Activated CD4-positive, alpha-beta T cell treated with anti-CD3 and anti-CD28 coated beads, Interleukin-2, amount 10 ng/mL, durations not matched to agents 7 days and 5 days (primary cell): Measurements from ENCODE around the gene ANO4. TPM values are rescaled to one million over a fixed set of nuclear protein-coding genes. Genes with fewer than 3 reads are reported as not detected.

ENCODE experiments used
- CTCF ChIA-PET: fragments of 350-600 bp; sonication (Branson Sonifier 250); formaldehyde crosslinking; loops from one replicate; lab custom pipeline; 2021; ENCODE audit warnings: antibody characterized with exemption; lab: Charles Lee
- POLR2A ChIA-PET: fragments of 350-600 bp; sonication (Branson Sonifier 250); formaldehyde crosslinking; loops from one replicate; lab custom pipeline; 2021; ENCODE audit warnings: antibody characterized with exemption; lab: Charles Lee
- DNase-seq: peaks from one replicate; pipeline ENCODE4 v3.0.0-alpha.2; 2020
- H3K27ac Mint-ChIP-seq: one replicate; pipeline ENCODE4 v1.8.0; 2021; ENCODE audit warnings: mild to moderate bottlenecking, moderate library complexity, mixed read lengths
- H3K27me3 Mint-ChIP-seq: one replicate; pipeline ENCODE4 v1.8.0; 2021; ENCODE audit warnings: mixed read lengths
- H3K36me3 Mint-ChIP-seq: one replicate; pipeline ENCODE4 v1.8.0; 2021; ENCODE audit warnings: low read depth, mixed read lengths
- H3K4me1 Mint-ChIP-seq: one replicate; pipeline ENCODE4 v1.8.0; 2021; ENCODE audit warnings: mixed read lengths
- H3K4me3 Mint-ChIP-seq: one replicate; pipeline ENCODE4 v1.8.0; 2021; ENCODE audit warnings: mild to moderate bottlenecking, moderate library complexity, mixed read lengths
- H3K9me3 Mint-ChIP-seq: one replicate; pipeline ENCODE4 v1.8.0; 2021; ENCODE audit warnings: mixed read lengths
- total RNA-seq, 2 experiments: library from RNA; stranded (reverse); gene quantifications; one replicate each; pipeline ENCODE4 v1.2.3, GENCODE V29; 2021

Gene ANO4
- not detected for total RNA-seq

GRCh38 chr12:100794441-100795173 is at the start of gene ANO4:
Gene ANO4, plus strand, starts transcription at chr12:100794776. Its CDS starts 107,010 bp downstream, at chr12:100901786.
- CTCF ChIA-PET = no interaction called here
- Mint-ChIP-seq H3K4me1 (no peaks in the 10 kb centered on the region), H3K27ac (no peak within 1 kb of the TSS), H3K9me3 (no peaks in the 10 kb centered on the region), H3K36me3 (no peaks in the 10 kb centered on the region), H3K4me3 (no peak within 1 kb of the TSS), H3K27me3 (peaks cover 6% of the 10 kb centered on the region)
- POLR2A ChIA-PET = no interaction called here
- DNase-seq = no peak

GRCh38 chr12:100745378-100746071 is 49.1 kb upstream of the ANO4 start:
- Mint-ChIP-seq H3K36me3 (no peaks in the 10 kb centered on the region), H3K27ac (no peak overlapping the region), H3K9me3 (no peaks in the 10 kb centered on the region), H3K27me3 (no peaks in the 10 kb centered on the region), H3K4me1 (no peaks in the 10 kb centered on the region), H3K4me3 (no peak overlapping the region)
- CTCF ChIA-PET = interaction anchor here (0.9 kb wide), 1 partner anchor 14 kb away, joined by 3 read pairs; no protein-coding TSS in a partner anchor
- no peak for DNase-seq
- POLR2A ChIA-PET = no interaction called here

DNA sequence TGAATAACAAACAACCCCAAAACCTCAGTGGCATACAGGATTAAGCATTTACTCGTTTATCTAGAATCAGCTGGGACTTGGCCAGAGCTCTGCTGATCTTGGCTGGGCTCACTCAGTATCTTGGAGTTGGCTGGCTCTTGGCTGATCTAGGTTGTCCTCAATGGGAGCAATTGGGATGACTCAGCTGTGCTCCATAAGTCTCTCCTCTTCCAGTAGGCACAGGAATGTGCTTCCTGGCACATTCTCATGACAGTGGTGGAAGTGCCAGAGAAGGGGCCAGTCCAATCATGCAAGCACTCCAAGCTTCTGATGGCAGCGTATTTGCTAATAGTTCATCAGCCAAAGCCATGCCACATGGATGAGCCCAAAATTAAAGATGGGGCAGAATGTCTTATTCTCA is 41.7 kb upstream of the ANO4 start:
- Mint-ChIP-seq H3K9me3 (no peaks in the 10 kb centered on the region), H3K4me1 (no peaks in the 10 kb centered on the region), H3K4me3 (no peak overlapping the region), H3K27me3 (no peaks in the 10 kb centered on the region), H3K36me3 (no peaks in the 10 kb centered on the region), H3K27ac (no peak overlapping the region)
- ChIA-PET CTCF (no interaction called here), POLR2A (no interaction called here)
- DNase-seq = no peak

GRCh38 chr12:100753837-100754236 is 40.7 kb upstream of the ANO4 start:
- H3K36me3 Mint-ChIP-seq = no peaks in the 10 kb centered on the region
- H3K27ac Mint-ChIP-seq = no peak overlapping the region
- no peaks in the 10 kb centered on the region for H3K4me1 Mint-ChIP-seq
- no peak for DNase-seq
- CTCF ChIA-PET = no interaction called here
- H3K4me3 Mint-ChIP-seq = no peak overlapping the region
- H3K9me3 Mint-ChIP-seq = no peaks in the 10 kb centered on the region
- POLR2A ChIA-PET = no interaction called here
- no peaks in the 10 kb centered on the region for H3K27me3 Mint-ChIP-seq

- POLR2A ChIA-PET = no interaction called here
- no peaks in the 10 kb centered on the region for H3K4me1 Mint-ChIP-seq
- H3K27me3 Mint-ChIP-seq = no peaks in the 10 kb centered on the region
- H3K9me3 Mint-ChIP-seq = no peaks in the 10 kb centered on the region
- no peak overlapping the region for H3K4me3 Mint-ChIP-seq
- no peaks in the 10 kb centered on the region for H3K36me3 Mint-ChIP-seq
- DNase-seq = no peak
- CTCF ChIA-PET = no interaction called here
- H3K27ac Mint-ChIP-seq = no peak overlapping the region
These were observed 39.4 kb upstream of the ANO4 start for GRCh38 chr12:100755186-100755585.

- H3K27ac Mint-ChIP-seq = no peak overlapping the region
- H3K27me3 Mint-ChIP-seq = no peaks in the 10 kb centered on the region
- no peaks in the 10 kb centered on the region for H3K36me3 Mint-ChIP-seq
- CTCF ChIA-PET = no interaction called here
- H3K4me1 Mint-ChIP-seq = no peaks in the 10 kb centered on the region
- no peak for DNase-seq
- H3K9me3 Mint-ChIP-seq = no peaks in the 10 kb centered on the region
- H3K4me3 Mint-ChIP-seq = no peak overlapping the region
- POLR2A ChIA-PET = no interaction called here
These were observed 36.5 kb upstream of the ANO4 start for GRCh38 chr12:100758083-100758482.

DNA sequence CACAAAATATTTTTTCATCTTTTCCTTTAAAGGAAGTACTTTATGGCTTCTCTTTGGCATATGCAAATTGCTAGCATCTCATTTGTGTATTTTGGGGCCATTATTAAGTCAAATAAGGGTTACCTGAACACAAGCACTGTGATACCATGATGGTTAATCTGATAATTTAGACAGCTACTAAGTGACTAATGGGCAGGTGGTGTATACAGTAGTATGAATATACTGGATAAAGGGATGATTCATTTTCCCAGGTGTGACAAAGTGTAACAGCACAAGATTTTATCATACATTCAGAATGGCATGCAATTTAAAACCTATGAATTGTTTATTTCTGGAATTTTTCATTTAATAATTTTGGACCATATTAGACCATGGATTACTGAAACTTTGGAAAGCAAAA is 27.2 kb upstream of the ANO4 start:
- Mint-ChIP-seq H3K27me3 (no peaks in the 10 kb centered on the region), H3K27ac (no peak overlapping the region), H3K9me3 (no peaks in the 10 kb centered on the region), H3K4me1 (no peaks in the 10 kb centered on the region), H3K4me3 (no peak overlapping the region), H3K36me3 (no peaks in the 10 kb centered on the region)
- DNase-seq = no peak
- POLR2A ChIA-PET = no interaction called here
- CTCF ChIA-PET = no interaction called here

DNA sequence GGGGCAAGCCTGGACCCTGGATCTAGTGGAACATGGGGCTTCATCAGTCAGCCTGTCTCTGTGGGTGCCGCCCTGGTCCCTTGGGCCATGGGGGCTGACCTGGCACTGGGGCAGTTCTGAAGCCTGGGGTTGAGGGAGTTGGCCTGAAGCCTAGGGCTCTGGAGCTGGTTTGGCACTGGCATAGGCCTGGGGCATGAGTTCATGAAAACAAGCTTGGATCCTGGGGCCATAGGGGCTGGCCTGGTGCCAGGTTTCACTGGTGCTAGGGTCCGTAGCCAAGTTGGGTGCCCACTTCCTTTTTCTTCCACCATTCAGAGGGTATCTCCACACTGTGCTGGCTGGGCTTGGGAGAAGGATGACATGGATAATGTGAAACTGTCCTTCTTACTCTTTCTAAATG is 26.6 kb upstream of the ANO4 start:
- no peak for DNase-seq
- CTCF ChIA-PET = interaction anchor here (0.6 kb wide), 1 partner anchor 63 kb away, joined by 3 read pairs; no protein-coding TSS in a partner anchor
- POLR2A ChIA-PET = no interaction called here
- no peaks in the 10 kb centered on the region for H3K4me1 Mint-ChIP-seq
- H3K4me3 Mint-ChIP-seq = no peak overlapping the region
- no peaks in the 10 kb centered on the region for H3K27me3 Mint-ChIP-seq
- H3K27ac Mint-ChIP-seq = no peak overlapping the region
- H3K9me3 Mint-ChIP-seq = no peaks in the 10 kb centered on the region
- H3K36me3 Mint-ChIP-seq = no peaks in the 10 kb centered on the region

GRCh38 chr12:100778967-100779590 is 15.5 kb upstream of the ANO4 start:
- no peaks in the 10 kb centered on the region for H3K9me3 Mint-ChIP-seq
- CTCF ChIA-PET = no interaction called here
- no peak overlapping the region for H3K27ac Mint-ChIP-seq
- POLR2A ChIA-PET = no interaction called here
- no peak overlapping the region for H3K4me3 Mint-ChIP-seq
- H3K27me3 Mint-ChIP-seq = no peaks in the 10 kb centered on the region
- no peak for DNase-seq
- H3K4me1 Mint-ChIP-seq = no peaks in the 10 kb centered on the region
- no peaks in the 10 kb centered on the region for H3K36me3 Mint-ChIP-seq

- ChIA-PET POLR2A (no interaction called here), CTCF (no interaction called here)
- no peak overlapping the region for H3K27ac Mint-ChIP-seq
- no peaks in the 10 kb centered on the region for H3K9me3 Mint-ChIP-seq
- no peaks in the 10 kb centered on the region for H3K4me1 Mint-ChIP-seq
- H3K4me3 Mint-ChIP-seq = no peak overlapping the region
- no peaks in the 10 kb centered on the region for H3K36me3 Mint-ChIP-seq
- peaks cover 3% of the 10 kb centered on the region for H3K27me3 Mint-ChIP-seq
- no peak for DNase-seq
These were observed 5.4 kb upstream of the ANO4 start for GRCh38 chr12:100789146-100789545.

DNA sequence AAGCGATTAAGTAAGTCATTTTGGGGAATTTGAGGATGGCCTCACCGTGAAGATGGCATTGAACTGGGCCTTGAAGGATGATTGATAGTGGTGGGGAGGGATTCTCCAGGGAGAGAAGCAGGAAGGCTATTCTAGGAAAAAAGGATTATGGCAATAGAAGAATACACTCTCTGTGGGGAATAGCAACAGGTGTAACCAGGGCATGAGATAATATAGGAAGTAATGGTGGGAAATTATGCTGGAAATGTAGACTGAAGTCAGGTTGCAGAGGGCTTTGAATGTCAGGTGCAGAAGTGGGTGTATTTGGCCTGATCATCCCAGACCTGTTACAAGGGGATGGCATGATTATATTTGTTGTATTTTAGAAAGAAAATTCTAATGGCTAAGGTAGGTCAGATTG is 4.6 kb upstream of the ANO4 start:
- Mint-ChIP-seq H3K27me3 (peaks cover 6% of the 10 kb centered on the region), H3K27ac (no peak overlapping the region), H3K4me1 (no peaks in the 10 kb centered on the region), H3K4me3 (no peak overlapping the region), H3K9me3 (no peaks in the 10 kb centered on the region), H3K36me3 (no peaks in the 10 kb centered on the region)
- POLR2A ChIA-PET = no interaction called here
- CTCF ChIA-PET = no interaction called here
- DNase-seq = no peak

GRCh38 chr12:100790552-100790951 is 4.0 kb upstream of the ANO4 start:
- Mint-ChIP-seq H3K9me3 (no peaks in the 10 kb centered on the region), H3K4me1 (no peaks in the 10 kb centered on the region), H3K27me3 (peaks cover 6% of the 10 kb centered on the region), H3K27ac (no peak overlapping the region), H3K4me3 (no peak overlapping the region), H3K36me3 (no peaks in the 10 kb centered on the region)
- CTCF ChIA-PET = no interaction called here
- POLR2A ChIA-PET = no interaction called here
- DNase-seq = no peak

- POLR2A ChIA-PET = no interaction called here
- DNase-seq = no peak
- H3K27me3 Mint-ChIP-seq = peaks cover 6% of the 10 kb centered on the region
- CTCF ChIA-PET = no interaction called here
- H3K9me3 Mint-ChIP-seq = no peaks in the 10 kb centered on the region
- no peak overlapping the region for H3K27ac Mint-ChIP-seq
- H3K4me1 Mint-ChIP-seq = no peaks in the 10 kb centered on the region
- no peaks in the 10 kb centered on the region for H3K36me3 Mint-ChIP-seq
- no peak overlapping the region for H3K4me3 Mint-ChIP-seq
These were observed 1.4 kb upstream of the ANO4 start for GRCh38 chr12:100793182-100793581.
